Measurements from ENCODE around the gene TTPAL. TPM values are rescaled to one million over a fixed set of nuclear protein-coding genes. Genes with fewer than 3 reads are reported as not detected.

TTPAL gene
- total and polyA plus RNA-seq, 9 of the 15 experiments (the other 6 are each of a cell fraction or from before 2014, with no cell fraction given) = 1.1 to 7.0 (median 2.6) TPM

- no peak overlapping the region for H3K9ac ChIP-seq (ENCODE audit: insufficient read depth in 1 of 2, low read depth in 2 of 2, low read length in 2 of 2)
- H3K27me3 ChIP-seq (ENCODE audit: control insufficient read depth in 2 of 2, insufficient read depth in 2 of 2, low read length in 2 of 2) = no peaks in the 10 kb centered on the region
- CTCF ChIA-PET (ENCODE audit: low intra/inter-chr PET ratio) = interaction anchor here (0.9 kb wide), 1 partner anchor 9 kb away, joined by 4 read pairs; no protein-coding TSS in a partner anchor
- no peak for FAIRE-seq
- H3K79me2 ChIP-seq (ENCODE audit: control insufficient read depth, insufficient read depth, low read length) = peaks cover 39% of the 10 kb centered on the region
- H3K9me3 ChIP-seq (replicated peaks; ENCODE audit: control insufficient read depth, insufficient read depth, low read depth, low read length) = no peaks in the 10 kb centered on the region
- in situ Hi-C loops (cut with MboI) = no loop called here
- 0 out of 2 replicates have a peak, but pooled peaks cover 6% of the 10 kb centered on the region for H4K20me1 ChIP-seq (replicated peaks; ENCODE audit: control insufficient read depth, insufficient read depth, low read length)
- DNase-seq (ENCODE audit: extremely low read depth in 1 of 4, low spot score in 3 of 4) = no peak
- no peak overlapping the region for H3K4me2 ChIP-seq (ENCODE audit: insufficient read depth, low read length)
- WGBS (ENCODE audit: insufficient coverage, low coverage, missing lambda C conversion rate) = 81% methylated on average over 1 of the region's 1 CpG
- H3K4me1 ChIP-seq (replicated peaks in 1 of 2; ENCODE audit: control insufficient read depth in 2 of 2, insufficient read depth in 2 of 2, low read length in 2 of 2) = peaks cover 10 to 38% of the 10 kb centered on the region in 2 experiments
- ATAC-seq = no peak
- TF ChIP-seq SMC3 (conservative IDR thresholded peaks at IDR 0.05; ENCODE audit: insufficient read depth, low read depth, low read length) = no peak
- no peak for TF ChIP-seq RBM17 (IDR thresholded peaks at IDR 0.05; ENCODE audit: borderline replicate concordance, low read depth, low read length)
- no peak for TF ChIP-seq ZNF561 (CRISPR knock-in tag; conservative IDR thresholded peaks at IDR 0.05)
- no peak for TF ChIP-seq GTF2B (IDR thresholded peaks at IDR 0.05; ENCODE audit: extremely low read depth, insufficient read length)
- TF ChIP-seq SRF (CRISPR knock-in tag; IDR thresholded peaks at IDR 0.05) = no peak
- no peak for TF ChIP-seq CCAR2 (IDR thresholded peaks at IDR 0.05; ENCODE audit: low read depth, low read length)
- TF ChIP-seq NFRKB (IDR thresholded peaks at IDR 0.05; ENCODE audit: low read depth) = no peak
- no peak for TF ChIP-seq POLR3G (IDR thresholded peaks at IDR 0.05; ENCODE audit: extremely low read depth, insufficient read length, insufficient replicate concordance)
- no peak for TF ChIP-seq HNRNPH1 (optimal IDR thresholded peaks at IDR 0.05; ENCODE audit: low read depth, low read length)
- no peak for TF ChIP-seq CC2D1A (IDR thresholded peaks at IDR 0.05)
- no peak for TF ChIP-seq ZNF584 (CRISPR knock-in tag; IDR thresholded peaks at IDR 0.05; ENCODE audit: low read depth)
- no peak for TF ChIP-seq ZFPM2 (CRISPR knock-in tag; IDR thresholded peaks at IDR 0.05)
- no peak for TF ChIP-seq XRCC3 (IDR thresholded peaks at IDR 0.05)
- TF ChIP-seq TCF3 (CRISPR knock-in tag; IDR thresholded peaks at IDR 0.05) = no peak
- TF ChIP-seq NONO (IDR thresholded peaks at IDR 0.05; ENCODE audit: low read depth in 2 of 2, low read length in 1 of 2) = no peak
- no peaks in the 10 kb centered on the region; the same call in 2 of the 3 replicates for H3K36me3 ChIP-seq (ENCODE audit: control insufficient read depth, insufficient read depth, low read length)
- intact Hi-C loops (cut with micrococcal nuclease) = loop anchor here (5.0 kb wide), 1 partner anchor 89 kb away; no protein-coding TSS in a partner anchor
- no peak overlapping the region for H3K4me3 ChIP-seq
- POLR2A ChIA-PET = interaction anchor here (0.7 kb wide), 1 partner anchor 82 kb away, joined by 3 read pairs; no protein-coding TSS in a partner anchor
- peak overlapping the region; percentile 90 for H2AFZ ChIP-seq (ENCODE audit: low read depth, low read length)
- no peak overlapping the region; the same call in 2 of the 3 replicates for H3K27ac ChIP-seq (ENCODE audit: extremely low read depth, low read depth, low read length)
- peaks cover 4% of the 10 kb centered on the region for H3K9me1 ChIP-seq (ENCODE audit: control insufficient read depth, insufficient read depth, low read length)
- BruUV-seq (replicated peaks) = no TSS peak
Measured at GRCh38 chr20:44522841-44523240, 47.2 kb downstream of the TTPAL start.

Measured in K562 (cell line).